DND-41 (cell line): ENCODE results near the gene EPHB3.

Experiments
- EZH2 ChIP-seq: IDR thresholded peaks from 3 replicates; pipeline ENCODE4 v1.6.1; 2012; ENCODE audit warnings: borderline replicate concordance, low read depth, mild to moderate bottlenecking, moderate library complexity, low read length, inconsistent platforms; ENCODE audit not compliant: severe bottlenecking
- TF ChIP-seq, protein P1 (sequence below): IDR thresholded peaks from 2 replicates; pipeline ENCODE4 v1.5.1; 2012; ENCODE audit warnings: borderline replicate concordance, low read length, moderate library complexity, mild to moderate bottlenecking; ENCODE audit not compliant: poor library complexity, severe bottlenecking; ENCODE audit errors: extremely low read depth

DNA sequence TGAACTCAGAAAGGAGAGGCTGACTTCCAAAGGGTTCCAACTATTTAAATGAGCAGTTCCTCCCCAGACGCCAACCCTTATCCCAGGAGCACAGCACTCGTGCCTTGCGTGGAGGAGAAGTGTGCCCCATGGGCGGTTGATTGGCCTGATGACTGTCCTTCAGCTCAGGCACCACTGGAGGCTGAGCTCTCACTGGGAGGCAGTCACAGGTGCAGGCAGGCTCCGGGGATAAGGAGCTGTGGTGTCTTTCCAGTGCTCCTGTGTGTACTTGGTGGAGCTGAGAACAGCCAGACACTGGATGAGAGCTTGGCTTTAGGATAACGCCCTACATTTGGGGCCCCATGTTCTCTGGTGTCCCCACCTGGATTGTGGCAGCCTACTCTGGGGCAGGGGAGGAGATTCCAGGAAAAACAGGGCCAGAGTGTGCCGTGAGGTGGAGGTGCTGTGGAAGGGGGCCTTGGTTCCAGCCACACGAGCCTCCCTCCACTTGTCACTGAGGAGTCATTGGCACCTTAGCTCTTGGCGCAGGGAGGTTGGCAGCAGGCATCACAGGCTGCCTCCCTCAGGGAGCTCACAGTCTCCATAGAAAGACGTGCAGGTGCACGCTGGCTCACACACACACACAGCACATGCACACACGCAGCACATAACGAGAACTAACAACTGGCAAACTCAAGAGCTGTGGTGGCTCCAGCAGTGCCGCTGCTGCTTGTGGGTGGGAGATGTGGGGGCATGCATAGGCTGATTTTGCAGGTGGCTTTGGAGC is 22.7 kb upstream of the EPHB3 start:
- TF ChIP-seq, protein P1, sequence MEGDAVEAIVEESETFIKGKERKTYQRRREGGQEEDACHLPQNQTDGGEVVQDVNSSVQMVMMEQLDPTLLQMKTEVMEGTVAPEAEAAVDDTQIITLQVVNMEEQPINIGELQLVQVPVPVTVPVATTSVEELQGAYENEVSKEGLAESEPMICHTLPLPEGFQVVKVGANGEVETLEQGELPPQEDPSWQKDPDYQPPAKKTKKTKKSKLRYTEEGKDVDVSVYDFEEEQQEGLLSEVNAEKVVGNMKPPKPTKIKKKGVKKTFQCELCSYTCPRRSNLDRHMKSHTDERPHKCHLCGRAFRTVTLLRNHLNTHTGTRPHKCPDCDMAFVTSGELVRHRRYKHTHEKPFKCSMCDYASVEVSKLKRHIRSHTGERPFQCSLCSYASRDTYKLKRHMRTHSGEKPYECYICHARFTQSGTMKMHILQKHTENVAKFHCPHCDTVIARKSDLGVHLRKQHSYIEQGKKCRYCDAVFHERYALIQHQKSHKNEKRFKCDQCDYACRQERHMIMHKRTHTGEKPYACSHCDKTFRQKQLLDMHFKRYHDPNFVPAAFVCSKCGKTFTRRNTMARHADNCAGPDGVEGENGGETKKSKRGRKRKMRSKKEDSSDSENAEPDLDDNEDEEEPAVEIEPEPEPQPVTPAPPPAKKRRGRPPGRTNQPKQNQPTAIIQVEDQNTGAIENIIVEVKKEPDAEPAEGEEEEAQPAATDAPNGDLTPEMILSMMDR = no peak
- no peak for TF ChIP-seq EZH2
